GM12874 (cell line): ENCODE data around the gene PNMA6E.

Source experiments
- TF ChIP-seq, protein P1 (sequence below): IDR thresholded peaks from 2 replicates; pipeline ENCODE4 v1.5.1; 2011; ENCODE audit warnings: low read depth, mild to moderate bottlenecking, control low read depth, low read length, moderate library complexity; ENCODE audit not compliant: insufficient read depth

Gene PNMA6E

DNA sequence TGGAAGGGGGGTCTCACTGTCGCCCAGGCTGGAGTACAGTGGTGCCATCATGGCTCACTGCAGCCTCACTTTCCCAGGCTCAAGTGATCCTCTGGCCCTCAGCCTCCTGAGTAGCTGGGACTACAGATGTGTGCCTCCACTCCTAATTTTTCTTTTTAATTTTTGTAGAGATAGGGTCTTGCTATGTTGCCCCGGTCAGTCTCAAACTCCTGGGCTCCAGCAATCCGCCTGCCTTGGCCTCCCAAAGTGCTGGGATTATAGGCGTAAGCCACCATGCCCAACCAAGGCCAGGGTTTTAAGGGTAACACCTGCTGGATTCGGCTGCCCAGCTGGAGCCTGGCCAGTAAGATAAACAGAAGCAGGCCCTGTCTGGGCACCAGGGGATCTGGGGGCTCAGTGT, 41.3 kb upstream of the PNMA6E start:
- TF ChIP-seq, protein P1, sequence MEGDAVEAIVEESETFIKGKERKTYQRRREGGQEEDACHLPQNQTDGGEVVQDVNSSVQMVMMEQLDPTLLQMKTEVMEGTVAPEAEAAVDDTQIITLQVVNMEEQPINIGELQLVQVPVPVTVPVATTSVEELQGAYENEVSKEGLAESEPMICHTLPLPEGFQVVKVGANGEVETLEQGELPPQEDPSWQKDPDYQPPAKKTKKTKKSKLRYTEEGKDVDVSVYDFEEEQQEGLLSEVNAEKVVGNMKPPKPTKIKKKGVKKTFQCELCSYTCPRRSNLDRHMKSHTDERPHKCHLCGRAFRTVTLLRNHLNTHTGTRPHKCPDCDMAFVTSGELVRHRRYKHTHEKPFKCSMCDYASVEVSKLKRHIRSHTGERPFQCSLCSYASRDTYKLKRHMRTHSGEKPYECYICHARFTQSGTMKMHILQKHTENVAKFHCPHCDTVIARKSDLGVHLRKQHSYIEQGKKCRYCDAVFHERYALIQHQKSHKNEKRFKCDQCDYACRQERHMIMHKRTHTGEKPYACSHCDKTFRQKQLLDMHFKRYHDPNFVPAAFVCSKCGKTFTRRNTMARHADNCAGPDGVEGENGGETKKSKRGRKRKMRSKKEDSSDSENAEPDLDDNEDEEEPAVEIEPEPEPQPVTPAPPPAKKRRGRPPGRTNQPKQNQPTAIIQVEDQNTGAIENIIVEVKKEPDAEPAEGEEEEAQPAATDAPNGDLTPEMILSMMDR: no peak

DNA sequence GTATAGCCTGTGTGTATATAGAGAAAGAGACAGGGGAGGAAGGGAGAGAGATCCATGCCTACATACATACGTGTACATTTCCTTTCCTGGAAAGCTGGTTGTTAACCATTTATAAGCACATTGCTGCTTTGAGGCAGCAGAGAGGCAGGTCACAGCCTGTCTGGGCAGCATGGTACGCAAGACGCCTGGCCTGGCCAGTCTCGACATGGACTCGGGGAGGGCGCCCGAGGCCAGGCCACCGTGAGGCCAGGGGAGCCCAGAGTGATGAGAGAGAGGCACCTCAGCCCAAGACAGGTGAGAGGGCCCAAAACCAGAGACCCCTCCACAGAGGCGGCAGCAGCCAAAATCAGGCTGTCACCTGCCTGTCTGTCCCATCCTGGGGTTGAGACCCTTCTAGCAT, 40.8 kb upstream of the PNMA6E start:
- TF ChIP-seq, protein P1: no peak

DNA sequence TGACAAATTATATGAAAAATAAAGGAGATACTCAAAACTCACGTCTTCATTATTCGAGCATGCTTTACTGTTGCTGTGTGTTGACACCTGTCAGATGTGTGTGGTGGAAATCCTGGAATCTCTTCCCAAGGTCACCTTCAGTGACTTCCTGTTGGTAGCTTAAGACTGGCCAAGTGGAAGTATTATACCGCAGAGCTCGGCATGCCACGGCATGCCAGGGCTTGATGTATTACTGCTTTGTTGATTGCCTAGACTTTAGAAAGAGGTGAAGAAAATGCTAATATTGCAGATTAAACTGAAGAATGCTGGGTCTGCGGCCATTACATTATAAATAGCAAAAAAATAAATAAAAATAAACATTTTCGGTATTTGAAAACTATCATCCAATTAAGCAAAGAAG, 40.1 kb upstream of the PNMA6E start:
- TF ChIP-seq, protein P1: no peak

DNA sequence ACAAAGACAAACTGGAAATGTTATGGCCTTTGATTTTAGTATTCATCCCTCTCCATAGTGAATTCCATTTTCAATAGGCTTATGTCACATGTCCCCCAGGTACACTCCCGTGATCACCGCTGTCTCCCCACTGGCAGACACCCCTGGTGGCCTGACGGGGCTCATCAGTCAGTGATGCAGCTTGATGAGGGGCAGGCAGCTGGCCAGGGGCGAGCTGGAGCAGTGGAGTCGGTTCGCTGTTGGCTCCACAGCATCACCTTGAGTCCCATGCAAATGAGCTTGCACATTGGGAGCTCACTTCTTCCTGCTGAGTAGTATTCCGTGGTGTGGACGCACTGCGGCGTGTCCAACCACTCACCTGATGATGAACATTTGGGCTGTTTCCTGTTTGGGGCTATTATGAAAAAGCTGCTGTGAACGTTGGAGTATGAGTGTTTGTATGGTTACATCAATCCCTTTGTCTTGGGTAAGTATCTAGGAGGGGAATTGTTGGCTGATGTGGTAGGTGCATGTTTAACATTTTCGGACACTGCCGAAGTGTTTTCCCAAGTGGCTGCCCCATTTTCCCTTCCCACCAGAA, 39.5 kb upstream of the PNMA6E start:
- TF ChIP-seq, protein P1: no peak

DNA sequence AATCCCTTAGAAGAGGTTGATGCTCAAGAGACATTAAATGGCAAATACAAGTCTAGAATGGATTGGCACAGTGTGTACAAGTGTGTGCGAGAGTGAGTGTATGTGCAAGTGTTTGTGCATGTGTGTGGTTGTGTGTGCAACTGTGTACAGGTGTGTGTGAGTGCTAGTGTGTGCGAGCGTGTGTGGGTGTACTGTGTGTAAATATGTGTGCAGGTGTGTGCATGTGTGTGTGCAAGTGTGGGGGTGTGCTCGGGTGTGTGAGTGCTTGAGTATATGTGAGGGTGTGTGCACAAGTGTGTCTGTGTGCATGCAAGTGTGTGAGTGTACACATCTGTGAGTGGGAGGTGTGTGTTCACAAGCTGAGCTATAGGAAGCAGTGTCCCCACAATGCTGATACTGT, 38.8 kb upstream of the PNMA6E start:
- TF ChIP-seq, protein P1: no peak

DNA sequence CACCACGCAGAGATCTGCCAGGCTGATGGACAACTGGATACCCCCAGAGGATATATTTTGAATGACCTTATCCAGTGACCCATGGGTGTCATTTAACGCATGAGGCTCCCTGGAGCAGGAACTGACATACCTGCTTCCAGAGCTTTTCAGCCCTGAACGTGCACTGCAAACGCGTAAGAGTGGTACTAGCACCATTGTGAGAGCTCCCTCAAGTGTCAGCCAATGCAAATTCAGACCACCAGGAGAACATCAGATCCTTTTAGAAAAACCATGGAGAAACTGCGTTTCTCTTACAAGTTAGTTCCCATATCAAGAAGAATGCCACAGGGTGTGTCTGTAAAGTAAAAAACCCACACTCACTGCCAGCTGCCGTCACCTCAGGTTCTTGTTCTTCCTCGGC, 37.4 kb upstream of the PNMA6E start:
- TF ChIP-seq, protein P1: no peak

DNA sequence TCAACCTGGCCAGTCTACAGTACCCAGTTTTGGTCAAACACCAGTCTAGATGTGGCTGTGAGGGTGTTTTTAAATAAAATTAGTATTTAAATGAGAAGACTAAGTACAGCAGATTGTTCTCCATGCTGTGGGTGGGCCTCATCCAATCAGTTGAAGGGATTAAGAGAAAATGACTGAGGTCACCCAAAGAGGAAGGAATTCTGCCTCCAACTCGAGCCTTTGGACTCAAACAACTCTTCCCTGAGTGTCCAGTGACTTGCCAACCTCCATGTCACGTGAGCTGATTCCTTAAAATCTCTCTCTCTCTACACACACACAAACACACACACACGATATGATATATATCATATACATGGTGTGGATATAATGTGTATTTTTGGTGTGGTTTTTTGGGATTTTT, 34.7 kb upstream of the PNMA6E start:
- TF ChIP-seq, protein P1: no peak
